H1 (cell line): Measurements from ENCODE around the gene ALDH1B1. TPM values are rescaled to one million over a fixed set of nuclear protein-coding genes. Genes with fewer than 3 reads are reported as not detected.

Experiments used
- EGR1 ChIP-seq: IDR thresholded peaks from 2 replicates; pipeline ENCODE4 v1.6.1; 2011; ENCODE audit warnings: low read depth, low read length, borderline replicate concordance
- SP1 ChIP-seq: IDR thresholded peaks from 2 replicates; pipeline ENCODE4 v1.6.1; 2011; ENCODE audit warnings: low read depth, low read length
- polyA plus RNA-seq, 7 experiments: library from polyadenylated mRNA; depleted of rRNA in 3 of 7; stranded (reverse) in 5 of 7; unstranded in 2 of 7; fragments of >200 nt in 5 of 7; fragments of 200-250 nt in 2 of 7; gene quantifications; 1 replicate in 5 of 7; 2 replicates in 1 of 7; 4 replicates in 1 of 7; pipeline versions ENCODE4 v1.2.1 to v1.2.3, GENCODE V29; 2011 to 2013; ENCODE audit warnings: missing spikeins in 2 of 7, mixed read lengths in 2 of 7
- total RNA-seq: library from RNA; stranded (reverse); fragmentation: NEBNext Ultra II Directional; extraction: Animal tissue kit (Norgen Biotek cat#: 25700); gene quantifications from 2 replicates; pipeline ENCODE4 v1.2.1, GENCODE V29; 2021
- TF ChIP-seq, protein P1 (sequence below): IDR thresholded peaks from 2 replicates; pipeline ENCODE4 v1.6.1; 2012; ENCODE audit warnings: inconsistent platforms

The ALDH1B1 gene
- total and polyA plus RNA-seq, 2 of the 8 experiments (the other 6 are each of a cell fraction or from before 2014, with no cell fraction given), result 41.6 to 78.7 TPM

DNA sequence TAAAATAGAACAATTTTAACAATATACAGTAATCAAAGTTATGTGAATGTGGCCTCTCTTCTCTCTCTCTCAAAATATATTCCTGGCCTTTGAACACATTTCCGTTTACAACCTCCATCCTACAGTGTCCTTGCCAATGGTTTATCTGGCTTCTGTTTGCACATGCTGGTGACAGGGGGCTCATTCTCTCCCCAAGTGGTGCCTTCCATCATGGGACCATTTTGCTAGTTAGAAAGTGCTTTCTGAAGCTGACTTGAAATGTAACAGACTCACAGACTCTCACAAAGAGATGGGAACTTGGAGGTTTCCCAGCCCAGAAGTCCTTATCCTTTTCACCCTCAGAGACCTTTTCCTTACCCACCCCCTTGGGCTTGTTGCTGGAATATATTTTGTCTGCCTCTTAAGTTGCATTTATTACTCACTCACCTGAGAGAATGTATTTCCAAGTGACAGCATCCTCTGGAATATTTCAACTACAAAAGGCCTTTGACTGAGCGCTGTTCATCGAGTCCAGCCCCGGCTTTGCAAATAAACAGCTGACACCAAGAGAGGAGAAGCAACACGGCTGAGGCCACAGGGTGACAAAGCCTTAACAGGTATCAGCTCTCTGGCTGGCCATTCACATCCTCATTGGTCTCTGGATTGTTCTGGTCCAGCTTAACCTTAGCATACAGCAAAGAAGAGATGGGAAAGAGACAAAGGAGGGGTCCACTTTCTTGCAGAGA is 17.5 kb upstream of the ALDH1B1 start (continued):
- TF ChIP-seq EGR1 (no peak), SP1 (no peak)
- TF ChIP-seq, protein P1, sequence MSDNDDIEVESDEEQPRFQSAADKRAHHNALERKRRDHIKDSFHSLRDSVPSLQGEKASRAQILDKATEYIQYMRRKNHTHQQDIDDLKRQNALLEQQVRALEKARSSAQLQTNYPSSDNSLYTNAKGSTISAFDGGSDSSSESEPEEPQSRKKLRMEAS, result no peak
